Fibroblast of lung (primary cell): Measurements from ENCODE around the gene PVALB. TPM values are rescaled to one million over a fixed set of nuclear protein-coding genes. Genes with fewer than 3 reads are reported as not detected.

ENCODE experiments used
- DNase-seq, 2 donors: peaks; one replicate each; pipeline versions ENCODE4 v3.0.0 to v3.0.0-alpha.2; 2010; ENCODE audit warnings: low read depth in 2 of 2
- H2AFZ ChIP-seq: 2 replicates; pipeline ENCODE4 v1.5.1; 2012; ENCODE audit warnings: low read length, control low read depth, inconsistent platforms
- H3K27ac ChIP-seq: 2 replicates; pipeline ENCODE4 v1.5.1; 2011; ENCODE audit warnings: low read length, control low read depth; ENCODE audit not compliant: insufficient read depth
- H3K27me3 ChIP-seq: 2 replicates; pipeline ENCODE4 v1.5.1; 2011; ENCODE audit warnings: mild to moderate bottlenecking, low read length; ENCODE audit not compliant: control insufficient read depth, insufficient read depth
- H3K36me3 ChIP-seq: 2 replicates; pipeline ENCODE4 v1.5.1; 2011; ENCODE audit warnings: low read length; ENCODE audit not compliant: control insufficient read depth, insufficient read depth
- H3K4me1 ChIP-seq: 2 replicates; pipeline ENCODE4 v1.5.1; 2011; ENCODE audit warnings: low read length; ENCODE audit not compliant: control insufficient read depth, insufficient read depth; ENCODE audit errors: extremely low read depth
- H3K4me2 ChIP-seq: 2 replicates; pipeline ENCODE4 v1.5.1; 2011; ENCODE audit warnings: low read length, control low read depth; ENCODE audit not compliant: insufficient read depth; ENCODE audit errors: extremely low read depth
- H3K4me3 ChIP-seq, 4 experiments: fragments of 200-600 bp in 1 of 4; sonication (generic) in 1 of 4; replicated peaks in 1 of 4; 2 replicates each; pipeline ENCODE4 v1.5.1; 2011 to 2016; ENCODE audit warnings: low read length in 4 of 4, low read depth in 3 of 4, mild to moderate bottlenecking in 3 of 4, control low read depth in 2 of 4, inconsistent platforms in 1 of 4, mixed read lengths in 1 of 4; ENCODE audit not compliant: insufficient read depth in 1 of 4; ENCODE audit errors: control extremely low read depth in 1 of 4
- H3K79me2 ChIP-seq: 2 replicates; pipeline ENCODE4 v1.5.1; 2012; ENCODE audit warnings: mild to moderate bottlenecking, low read length, inconsistent platforms; ENCODE audit not compliant: control insufficient read depth, insufficient read depth
- H3K9ac ChIP-seq: 2 replicates; pipeline ENCODE4 v1.5.1; 2011; ENCODE audit warnings: mild to moderate bottlenecking, low read length, control low read depth; ENCODE audit not compliant: insufficient read depth
- H3K9me3 ChIP-seq: 2 replicates; pipeline ENCODE4 v1.5.1; 2012; ENCODE audit warnings: low read depth, low read length; ENCODE audit not compliant: control insufficient read depth, insufficient read depth
- H4K20me1 ChIP-seq: 2 replicates; pipeline ENCODE4 v1.5.1; 2011; ENCODE audit warnings: low read length; ENCODE audit not compliant: control insufficient read depth, insufficient read depth; ENCODE audit errors: extremely low read depth
- EZH2 ChIP-seq: IDR thresholded peaks from 2 replicates; pipeline ENCODE4 v1.5.1; 2012; ENCODE audit warnings: low read length, control low read depth, mild to moderate bottlenecking; ENCODE audit errors: missing control alignments
- polyA plus RNA-seq, 2 donors: library from polyadenylated mRNA; depleted of rRNA in 1 of 2; stranded (reverse) in 1 of 2; unstranded in 1 of 2; fragments of >200 nt; gene quantifications; 2 replicates each; pipeline ENCODE4 v1.2.1, GENCODE V29; 2011 to 2012; ENCODE audit warnings: missing spikeins in 1 of 2
- total RNA-seq: library from RNA; depleted of rRNA; stranded (reverse); fragments of >200 nt; gene quantifications from 2 replicates; pipeline ENCODE4 v1.2.1, GENCODE V29; 2014
- TF ChIP-seq, protein P1 (sequence below), 2 donors: IDR thresholded peaks in 1 of 2; conservative IDR thresholded peaks in 1 of 2; 1 replicate in 1 of 2; 2 replicates in 1 of 2; pipeline ENCODE4 v1.5.1; 2011 to 2012; ENCODE audit warnings: low read length in 2 of 2, control low read depth in 1 of 2, inconsistent platforms in 1 of 2, low read depth in 1 of 2, mild to moderate bottlenecking in 1 of 2

The PVALB gene
- total and polyA plus RNA-seq, 2 donors (not counting 1 experiment from before 2014, with no cell fraction given), result not detected

- DNase-seq, result no peak
- Histone ChIP-seq H3K27ac (no peak overlapping the region), H3K4me1 (no peaks in the 10 kb centered on the region), H3K79me2 (no peaks in the 10 kb centered on the region), H3K9me3 (no peaks in the 10 kb centered on the region), H3K4me3 (no peak overlapping the region), H2AFZ (no peak overlapping the region), H3K4me2 (no peak overlapping the region), H3K27me3 (peaks cover 38% of the 10 kb centered on the region), H3K36me3 (no peaks in the 10 kb centered on the region), H3K9ac (no peak overlapping the region), H4K20me1 (no peaks in the 10 kb centered on the region)
- TF ChIP-seq EZH2, result no peak
- TF ChIP-seq, protein P1, sequence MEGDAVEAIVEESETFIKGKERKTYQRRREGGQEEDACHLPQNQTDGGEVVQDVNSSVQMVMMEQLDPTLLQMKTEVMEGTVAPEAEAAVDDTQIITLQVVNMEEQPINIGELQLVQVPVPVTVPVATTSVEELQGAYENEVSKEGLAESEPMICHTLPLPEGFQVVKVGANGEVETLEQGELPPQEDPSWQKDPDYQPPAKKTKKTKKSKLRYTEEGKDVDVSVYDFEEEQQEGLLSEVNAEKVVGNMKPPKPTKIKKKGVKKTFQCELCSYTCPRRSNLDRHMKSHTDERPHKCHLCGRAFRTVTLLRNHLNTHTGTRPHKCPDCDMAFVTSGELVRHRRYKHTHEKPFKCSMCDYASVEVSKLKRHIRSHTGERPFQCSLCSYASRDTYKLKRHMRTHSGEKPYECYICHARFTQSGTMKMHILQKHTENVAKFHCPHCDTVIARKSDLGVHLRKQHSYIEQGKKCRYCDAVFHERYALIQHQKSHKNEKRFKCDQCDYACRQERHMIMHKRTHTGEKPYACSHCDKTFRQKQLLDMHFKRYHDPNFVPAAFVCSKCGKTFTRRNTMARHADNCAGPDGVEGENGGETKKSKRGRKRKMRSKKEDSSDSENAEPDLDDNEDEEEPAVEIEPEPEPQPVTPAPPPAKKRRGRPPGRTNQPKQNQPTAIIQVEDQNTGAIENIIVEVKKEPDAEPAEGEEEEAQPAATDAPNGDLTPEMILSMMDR (conservative IDR thresholded peaks at IDR 0.05 in 1 of 2, IDR thresholded peaks at IDR 0.05 in 1 of 2; ENCODE audit: low read depth in 1 of 2, low read length in 2 of 2), result no peak
These were observed 652 bp upstream of the PVALB start for GRCh38 chr22:36817525-36817848.

DNA sequence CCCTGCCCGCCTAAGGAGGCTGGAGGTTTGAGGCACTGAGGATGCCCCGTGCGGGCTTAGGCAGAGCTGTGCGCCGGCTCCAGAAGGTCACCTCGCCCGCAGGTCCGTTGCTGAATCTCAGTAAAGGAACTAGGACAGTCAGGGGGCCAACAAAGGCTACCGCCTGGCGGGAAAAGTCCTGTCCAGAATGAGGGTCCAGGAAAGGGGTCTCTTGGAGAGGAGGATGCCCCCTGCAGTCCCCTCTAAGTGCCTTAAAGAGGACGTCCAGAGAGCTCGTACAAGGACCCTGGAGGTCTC is 548 bp downstream of the PVALB start:
- no peak for DNase-seq
- no peak overlapping the region for H3K4me3 ChIP-seq
- H3K27me3 ChIP-seq, result peaks cover 38% of the 10 kb centered on the region
- H3K27ac ChIP-seq, result no peak overlapping the region
- H3K9me3 ChIP-seq, result no peaks in the 10 kb centered on the region
- TF ChIP-seq, protein P1 (conservative IDR thresholded peaks at IDR 0.05 in 1 of 2, IDR thresholded peaks at IDR 0.05 in 1 of 2; ENCODE audit: low read depth in 1 of 2, low read length in 2 of 2), result no peak
- peak; percentile 64 for TF ChIP-seq EZH2
- H3K4me1 ChIP-seq, result no peaks in the 10 kb centered on the region
- no peak overlapping the region for H3K4me2 ChIP-seq
- H3K9ac ChIP-seq, result no peak overlapping the region
- H4K20me1 ChIP-seq, result no peaks in the 10 kb centered on the region
- H3K36me3 ChIP-seq, result no peaks in the 10 kb centered on the region
- H2AFZ ChIP-seq, result no peak overlapping the region
- no peaks in the 10 kb centered on the region for H3K79me2 ChIP-seq

GRCh38 chr22:36815558-36816338 is 1.1 kb downstream of the PVALB start:
- H3K9ac ChIP-seq, result no peak overlapping the region
- no peak overlapping the region for H3K4me3 ChIP-seq
- no peaks in the 10 kb centered on the region for H3K4me1 ChIP-seq
- DNase-seq, result no peak
- no peak overlapping the region for H3K4me2 ChIP-seq
- H3K36me3 ChIP-seq, result no peaks in the 10 kb centered on the region
- no peaks in the 10 kb centered on the region for H3K9me3 ChIP-seq
- H3K27ac ChIP-seq, result no peak overlapping the region
- H2AFZ ChIP-seq, result no peak overlapping the region
- peaks cover 38% of the 10 kb centered on the region for H3K27me3 ChIP-seq
- H3K79me2 ChIP-seq, result no peaks in the 10 kb centered on the region
- TF ChIP-seq EZH2, result peak; percentile 64
- TF ChIP-seq, protein P1 (conservative IDR thresholded peaks at IDR 0.05 in 1 of 2, IDR thresholded peaks at IDR 0.05 in 1 of 2; ENCODE audit: low read depth in 1 of 2, low read length in 2 of 2), result no peak
- H4K20me1 ChIP-seq, result no peaks in the 10 kb centered on the region
